HCT116 (cell line): ENCODE data around the gene KIRREL1. TPM values are rescaled to one million over a fixed set of nuclear protein-coding genes. Genes with fewer than 3 reads are reported as not detected.

Experiments
- ATAC-seq: fragments of 200-7000 bp; cut with Tn5 transposase; 2 replicates; pipeline ENCODE4 v1.9.1; 2020; ENCODE audit warnings: mild to moderate bottlenecking, moderate library complexity
- BruUV-seq: library from RNA; stranded (reverse); fragments of 400-500 nt; replicated peaks from 2 replicates; lab custom pipeline; 2021; lab: Mats Ljungman, UMichigan
- CTCF ChIA-PET: fragments of 300-600 bp; sonication (Branson Sonifier 250); formaldehyde crosslinking; loops from one replicate; lab custom pipeline; 2021; ENCODE audit warnings: antibody characterized with exemption; lab: Charles Lee
- POLR2A ChIA-PET: fragments of 300-600, 350-600 bp; sonication (Branson Sonifier 250); formaldehyde crosslinking; loops from one replicate; lab custom pipeline; 2021; ENCODE audit warnings: antibody characterized with exemption; lab: Charles Lee
- RAD21 ChIA-PET, 2 experiments: fragments of 300-600 bp; sonication (Branson Sonifier 250); formaldehyde crosslinking; loops; one replicate each; lab custom pipeline; 2023; ENCODE audit warnings: low total read pairs in 2 of 2; ENCODE audit not compliant: uncharacterized antibody in 2 of 2, unreplicated experiment in 2 of 2, low non-redundant PET in 1 of 2; lab: Charles Lee
- DNase-seq: peaks from one replicate; pipeline ENCODE4 v3.0.0-alpha.2; 2010; ENCODE audit warnings: low read depth, low spot score
- H2AFZ ChIP-seq: fragments of 200-600 bp; shearing (Covaris generic), sonication (generic); 2 replicates; pipeline ENCODE4 v1.6.1; 2017; ENCODE audit warnings: low read depth, mixed run types, mixed read lengths, antibody characterized with exemption, low read length; ENCODE audit not compliant: poor library complexity, severe bottlenecking
- H3K27ac ChIP-seq: 2 replicates; pipeline ENCODE4 v1.5.1; 2012; ENCODE audit warnings: low read depth, low read length
- H3K27me3 ChIP-seq: fragments of 200-600 bp; sonication (generic); 2 replicates; pipeline ENCODE4 v1.6.1; 2016; ENCODE audit warnings: mixed run types, low read length, mixed read lengths; ENCODE audit not compliant: insufficient read depth
- H3K36me3 ChIP-seq, 2 experiments: fragments of 200-500 bp in 1 of 2; fragments of 200-600 bp in 1 of 2; sonication (Bioruptor generic) in 1 of 2; sonication (generic) in 1 of 2; 2 replicates each; pipeline versions ENCODE4 v1.5.1 to v1.6.1; 2014 to 2016; ENCODE audit warnings: low read length in 2 of 2, inconsistent platforms in 1 of 2, mixed read lengths in 1 of 2, mixed run types in 1 of 2; ENCODE audit not compliant: insufficient read depth in 2 of 2, control insufficient read depth in 1 of 2
- H3K4me1 ChIP-seq, 2 experiments: fragments of 200-600 bp in 1 of 2; sonication (generic) in 1 of 2; 2 replicates each; pipeline versions ENCODE4 v1.5.1 to v1.6.1; 2012 to 2017; ENCODE audit warnings: low read length in 2 of 2, inconsistent platforms in 1 of 2, mild to moderate bottlenecking in 1 of 2, mixed read lengths in 1 of 2, mixed run types in 1 of 2, moderate library complexity in 1 of 2; ENCODE audit not compliant: insufficient read depth in 2 of 2, control insufficient read depth in 1 of 2
- H3K4me2 ChIP-seq: fragments of 200-600 bp; sonication (generic); 2 replicates; pipeline ENCODE4 v1.6.1; 2017; ENCODE audit warnings: mixed run types, low read length, mixed read lengths
- H3K4me3 ChIP-seq, 2 experiments: fragments of 200-600 bp in 1 of 2; sonication (generic) in 1 of 2; replicated peaks in 1 of 2; 2 replicates each; pipeline ENCODE4 v1.5.1; 2011 to 2016; ENCODE audit warnings: low read length in 2 of 2, control low read depth in 1 of 2, low read depth in 1 of 2, mild to moderate bottlenecking in 1 of 2, mixed read lengths in 1 of 2, mixed run types in 1 of 2
- H3K79me2 ChIP-seq: fragments of 200-600 bp; sonication (generic); 2 replicates; pipeline ENCODE4 v1.6.1; 2017; ENCODE audit warnings: mild to moderate bottlenecking, mixed run types, low read length, moderate library complexity, mixed read lengths; ENCODE audit not compliant: insufficient read depth
- H3K9ac ChIP-seq: fragments of 200-600 bp; sonication (generic); 2 replicates; pipeline ENCODE4 v1.6.1; 2016; ENCODE audit warnings: low read length, mixed read lengths
- H3K9me2 ChIP-seq: fragments of 200-600 bp; sonication (generic), shearing (Covaris generic); 2 replicates; pipeline ENCODE4 v1.6.1; 2017; ENCODE audit warnings: mixed run types, mild to moderate bottlenecking, moderate library complexity; ENCODE audit not compliant: insufficient read depth
- H3K9me3 ChIP-seq, 2 experiments: fragments of 200-500 bp in 1 of 2; fragments of 200-600 bp in 1 of 2; sonication (Bioruptor generic) in 1 of 2; sonication (generic) in 1 of 2; 2 replicates each; pipeline ENCODE4 v1.6.1; 2014 to 2017; ENCODE audit warnings: low read length in 2 of 2, mixed read lengths in 2 of 2, inconsistent platforms in 1 of 2, low read depth in 1 of 2, mild to moderate bottlenecking in 1 of 2, mixed run types in 1 of 2, moderate library complexity in 1 of 2; ENCODE audit not compliant: control insufficient read depth in 1 of 2, insufficient read depth in 1 of 2
- H4K20me1 ChIP-seq: fragments of 200-600 bp; sonication (generic), shearing (Covaris generic); 2 replicates; pipeline ENCODE4 v1.6.1; 2017; ENCODE audit warnings: mixed run types, mild to moderate bottlenecking, moderate library complexity; ENCODE audit not compliant: insufficient read depth
- EZH2 ChIP-seq: fragments of 200-600 bp; sonication (generic); IDR thresholded peaks from 2 replicates; pipeline ENCODE4 v1.6.1; 2017; ENCODE audit warnings: antibody characterized with exemption, mixed run types
- MAX ChIP-seq: IDR thresholded peaks from 2 replicates; pipeline ENCODE4 v1.6.1; 2012
- RAD21 ChIP-seq: IDR thresholded peaks from 2 replicates; pipeline ENCODE4 v1.6.1; 2012; ENCODE audit warnings: low read depth, mild to moderate bottlenecking
- SIN3A ChIP-seq: IDR thresholded peaks from 2 replicates; pipeline ENCODE4 v1.6.1; 2012; ENCODE audit warnings: low read depth
- SP1 ChIP-seq: IDR thresholded peaks from 2 replicates; pipeline ENCODE4 v1.6.1; 2012; ENCODE audit warnings: low read depth
- TCF7L2 ChIP-seq: IDR thresholded peaks from 2 replicates; pipeline ENCODE4 v1.7.0; 2011; ENCODE audit warnings: borderline replicate concordance, inconsistent platforms; ENCODE audit not compliant: insufficient read depth, insufficient read length; ENCODE audit errors: extremely low read depth
- YY1 ChIP-seq: IDR thresholded peaks from 2 replicates; pipeline ENCODE4 v1.6.1; 2011; ENCODE audit warnings: low read length, low read depth, moderate library complexity, mild to moderate bottlenecking; ENCODE audit not compliant: insufficient replicate concordance; ENCODE audit errors: extremely low read depth
- intact Hi-C: fragments of 100-400 bp; cut with micrococcal nuclease; formaldehyde crosslinking; loops from 2 replicates; pipeline ENCODE4 v1.10.0; 2022
- total RNA-seq: library from RNA; stranded (reverse); gene quantifications from one replicate; pipeline ENCODE4 v1.2.1, GENCODE V29; 2021; ENCODE audit not compliant: unreplicated experiment
- TF ChIP-seq, protein P1 (sequence below): IDR thresholded peaks from 2 replicates; pipeline ENCODE4 v1.6.1; 2012
- TF ChIP-seq, protein P2 (sequence below): IDR thresholded peaks from 2 replicates; pipeline ENCODE4 v1.6.1; 2012; ENCODE audit warnings: low read depth

KIRREL1 gene
- total RNA-seq, 1 experiment from 2014 or later, result 20.0 TPM

GRCh38 chr1:158116311-158117167, 123.1 kb downstream of the KIRREL1 start:
- Histone ChIP-seq H3K36me3 (no peaks in the 10 kb centered on the region), H3K9ac (no peak overlapping the region), H3K9me3 (no peaks in the 10 kb centered on the region), H3K27ac (no peak overlapping the region), H3K4me3 (no peak overlapping the region), H2AFZ (no peak overlapping the region), H3K4me1 (peaks cover 2 to 22% of the 10 kb centered on the region in 2 experiments; a peak in 2 of 4 replicates), H3K79me2 (no peaks in the 10 kb centered on the region), H3K9me2 (no peaks in the 10 kb centered on the region), H3K27me3 (peaks cover 6% of the 10 kb centered on the region; the same call in 1 of the 2 replicates), H3K4me2 (no peak overlapping the region), H4K20me1 (no peaks in the 10 kb centered on the region)
- intact Hi-C loops, result no loop called here
- ATAC-seq, result no peak
- ChIA-PET CTCF (interaction anchor here (1.3 to 15.6 kb wide), 6 partner anchors 9 to 236 kb away, joined by 3 to 393 read pairs (median 35); partner anchors contain the start of gene KIRREL1), POLR2A (no interaction called here), RAD21 (no interaction called here)
- no TSS peak for BruUV-seq
- no peak for DNase-seq
- TF ChIP-seq TCF7L2 (no peak), RAD21 (no peak), YY1 (no peak), SIN3A (no peak), SP1 (no peak), MAX (no peak), EZH2 (no peak)
- TF ChIP-seq, protein P1, sequence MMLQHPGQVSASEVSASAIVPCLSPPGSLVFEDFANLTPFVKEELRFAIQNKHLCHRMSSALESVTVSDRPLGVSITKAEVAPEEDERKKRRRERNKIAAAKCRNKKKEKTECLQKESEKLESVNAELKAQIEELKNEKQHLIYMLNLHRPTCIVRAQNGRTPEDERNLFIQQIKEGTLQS, result no peak
- TF ChIP-seq, protein P2, sequence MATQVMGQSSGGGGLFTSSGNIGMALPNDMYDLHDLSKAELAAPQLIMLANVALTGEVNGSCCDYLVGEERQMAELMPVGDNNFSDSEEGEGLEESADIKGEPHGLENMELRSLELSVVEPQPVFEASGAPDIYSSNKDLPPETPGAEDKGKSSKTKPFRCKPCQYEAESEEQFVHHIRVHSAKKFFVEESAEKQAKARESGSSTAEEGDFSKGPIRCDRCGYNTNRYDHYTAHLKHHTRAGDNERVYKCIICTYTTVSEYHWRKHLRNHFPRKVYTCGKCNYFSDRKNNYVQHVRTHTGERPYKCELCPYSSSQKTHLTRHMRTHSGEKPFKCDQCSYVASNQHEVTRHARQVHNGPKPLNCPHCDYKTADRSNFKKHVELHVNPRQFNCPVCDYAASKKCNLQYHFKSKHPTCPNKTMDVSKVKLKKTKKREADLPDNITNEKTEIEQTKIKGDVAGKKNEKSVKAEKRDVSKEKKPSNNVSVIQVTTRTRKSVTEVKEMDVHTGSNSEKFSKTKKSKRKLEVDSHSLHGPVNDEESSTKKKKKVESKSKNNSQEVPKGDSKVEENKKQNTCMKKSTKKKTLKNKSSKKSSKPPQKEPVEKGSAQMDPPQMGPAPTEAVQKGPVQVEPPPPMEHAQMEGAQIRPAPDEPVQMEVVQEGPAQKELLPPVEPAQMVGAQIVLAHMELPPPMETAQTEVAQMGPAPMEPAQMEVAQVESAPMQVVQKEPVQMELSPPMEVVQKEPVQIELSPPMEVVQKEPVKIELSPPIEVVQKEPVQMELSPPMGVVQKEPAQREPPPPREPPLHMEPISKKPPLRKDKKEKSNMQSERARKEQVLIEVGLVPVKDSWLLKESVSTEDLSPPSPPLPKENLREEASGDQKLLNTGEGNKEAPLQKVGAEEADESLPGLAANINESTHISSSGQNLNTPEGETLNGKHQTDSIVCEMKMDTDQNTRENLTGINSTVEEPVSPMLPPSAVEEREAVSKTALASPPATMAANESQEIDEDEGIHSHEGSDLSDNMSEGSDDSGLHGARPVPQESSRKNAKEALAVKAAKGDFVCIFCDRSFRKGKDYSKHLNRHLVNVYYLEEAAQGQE, result no peak
